ENCODE measurements around the gene SCT.

Gene SCT

GRCh38 chr11:640021-640706 lies 13.2 kb upstream of the SCT start:
- in situ Hi-C loops (cut with HindIII; ENCODE audit: low pct_ligation_motif_present, low sequenced_read_pairs), result no loop called here
- TF ChIP-seq CTCF (IDR thresholded peaks at IDR 0.05; ENCODE audit: low read depth, low read length, missing control alignments), result no peak
- peaks cover 33% of the 10 kb centered on the region for H3K27me3 ChIP-seq (replicated peaks)
- H3K4me3 ChIP-seq (ENCODE audit: low read depth, low read length), result no peak overlapping the region
- no peak overlapping the region for H3K27ac ChIP-seq
- peaks cover 6% of the 10 kb centered on the region for H3K36me3 ChIP-seq (replicated peaks)
- no peak for DNase-seq

GRCh38 chr11:639332-639955 lies 12.5 kb upstream of the SCT start:
- Histone ChIP-seq H3K36me3 (replicated peaks) (peaks cover 5% of the 10 kb centered on the region), H3K27me3 (replicated peaks) (peaks cover 33% of the 10 kb centered on the region), H3K27ac (no peak overlapping the region), H3K4me3 (ENCODE audit: low read depth, low read length) (no peak overlapping the region)
- no peak for DNase-seq
- no peak for TF ChIP-seq CTCF (IDR thresholded peaks at IDR 0.05; ENCODE audit: low read depth, low read length, missing control alignments)
- in situ Hi-C loops (cut with HindIII; ENCODE audit: low pct_ligation_motif_present, low sequenced_read_pairs), result no loop called here

GRCh38 chr11:638631-639331 lies 11.8 kb upstream of the SCT start:
- H3K27ac ChIP-seq, result peak overlapping the region; percentile 19
- in situ Hi-C loops (cut with HindIII; ENCODE audit: low pct_ligation_motif_present, low sequenced_read_pairs), result no loop called here
- no peak for TF ChIP-seq CTCF (IDR thresholded peaks at IDR 0.05; ENCODE audit: low read depth, low read length, missing control alignments)
- no peaks in the 10 kb centered on the region for H3K36me3 ChIP-seq (replicated peaks)
- H3K4me3 ChIP-seq (ENCODE audit: low read depth, low read length), result no peak overlapping the region
- H3K27me3 ChIP-seq (replicated peaks), result peaks cover 33% of the 10 kb centered on the region
- peak; percentile 24 for DNase-seq

- Histone ChIP-seq H3K36me3 (replicated peaks) (no peaks in the 10 kb centered on the region), H3K4me3 (ENCODE audit: low read depth, low read length) (no peak overlapping the region), H3K27ac (no peak overlapping the region), H3K27me3 (replicated peaks) (peaks cover 33% of the 10 kb centered on the region)
- no peak for TF ChIP-seq CTCF (IDR thresholded peaks at IDR 0.05; ENCODE audit: low read depth, low read length, missing control alignments)
- in situ Hi-C loops (cut with HindIII; ENCODE audit: low pct_ligation_motif_present, low sequenced_read_pairs), result no loop called here
- no peak for DNase-seq
These were observed 10.9 kb upstream of the SCT start for GRCh38 chr11:637593-638521.

GRCh38 chr11:637333-637592 lies 10.3 kb upstream of the SCT start:
- Histone ChIP-seq H3K27me3 (replicated peaks) (peaks cover 33% of the 10 kb centered on the region), H3K36me3 (replicated peaks) (no peaks in the 10 kb centered on the region), H3K27ac (no peak overlapping the region), H3K4me3 (ENCODE audit: low read depth, low read length) (no peak overlapping the region)
- in situ Hi-C loops (cut with HindIII; ENCODE audit: low pct_ligation_motif_present, low sequenced_read_pairs), result no loop called here
- no peak for DNase-seq
- TF ChIP-seq CTCF (IDR thresholded peaks at IDR 0.05; ENCODE audit: low read depth, low read length, missing control alignments), result no peak
